Measurements from ENCODE around the gene SBDS. TPM values are rescaled to one million over a fixed set of nuclear protein-coding genes. Genes with fewer than 3 reads are reported as not detected.
"Not testable (repeated sequence)": the region's sequence is repeated elsewhere in the genome, so short reads cannot be mapped to it uniquely, and the experiment has no call there.

Gene SBDS
- total RNA-seq = 100 to 1,000 TPM; 138 to 199 (median 179) TPM

DNA sequence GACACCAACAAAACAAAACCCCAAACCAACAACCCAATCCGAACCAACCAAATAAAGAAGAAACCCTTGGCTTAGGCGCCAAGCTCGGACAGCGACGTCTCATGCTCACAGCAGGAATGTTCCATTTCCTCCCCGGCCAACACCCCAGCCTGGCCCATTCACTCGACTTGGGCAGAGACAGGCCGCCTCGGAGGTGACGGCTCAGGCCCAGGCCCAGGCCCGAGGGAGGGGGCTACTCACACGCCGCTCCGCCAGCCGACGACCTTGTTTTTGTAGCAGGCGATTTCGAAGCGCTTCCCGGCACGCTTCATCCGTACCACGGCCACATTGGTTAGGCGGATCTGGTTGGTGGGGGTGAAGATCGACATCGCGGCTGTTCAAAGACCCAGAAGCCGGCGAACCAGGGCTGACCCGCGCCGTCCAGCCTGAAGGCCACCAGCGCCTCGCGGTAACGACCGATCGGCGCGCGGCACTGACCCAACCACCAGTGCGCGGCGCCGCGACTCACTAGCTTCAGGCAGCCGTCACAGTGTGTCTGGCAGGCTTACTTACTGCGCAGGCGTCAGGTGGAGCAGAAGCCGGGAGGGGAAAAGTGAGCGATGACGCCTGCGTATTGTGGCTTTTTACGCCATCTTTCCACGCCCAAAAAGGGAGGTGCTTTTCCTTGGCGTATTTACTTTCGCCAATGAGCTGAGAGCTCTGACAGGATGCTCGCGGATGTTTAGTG is at the start of gene SBDS:
Gene SBDS (minus strand): TSS at position 537 of the 727 bp plus-strand sequence. CDS start 169 bp downstream, at position 368.
- H3K9me3 ChIP-seq, H3K27me3 ChIP-seq: not testable (repeated sequence)
- peaks cover 4 to 36% (median 14%) of the 10 kb centered on the region in 4 donors for H3K4me1 ChIP-seq
- WGBS, 2 donors = 0% methylated on average over 37 to 49 of the region's 59 CpGs
- H3K36me3 ChIP-seq = peaks cover 2 to 48% (median 12%) of the 10 kb centered on the region in 3 donors
- TF ChIP-seq CTCF (IDR thresholded peaks at IDR 0.05) (peak in 4 of 5 experiments; percentile 4 to 26 (median 13)), POLR2A (IDR thresholded peaks at IDR 0.05) (peak; percentile 97), EP300 (IDR thresholded peaks at IDR 0.05) (peak; percentile 34 to 97)
- DNase-seq (ENCODE audit: low spot score in 2 of 2) = peak; percentile 86 to 94
- H3K4me3 ChIP-seq = peak within 1 kb of the TSS; percentile 62 to 92 (median 80)
- H3K27ac ChIP-seq = peak within 1 kb of the TSS; percentile 92 to 99 (median 98)

DNA sequence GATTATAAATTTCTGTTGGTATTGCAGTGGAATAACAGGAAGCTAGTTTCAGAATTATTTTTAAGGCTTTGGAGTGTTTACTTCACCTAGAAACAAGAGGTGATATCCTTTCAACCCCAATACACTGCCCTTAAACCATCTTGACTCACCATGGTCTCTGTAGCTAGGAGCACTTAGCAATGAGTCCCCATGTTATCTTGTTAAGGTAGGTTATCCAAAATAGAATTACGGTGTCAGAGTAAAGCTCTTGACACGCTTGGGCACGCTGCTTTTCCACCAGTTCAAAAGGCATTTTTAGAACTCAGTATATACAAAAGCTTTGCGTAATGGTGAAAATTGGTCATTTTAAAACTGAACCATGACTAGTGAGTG is 48.2 kb upstream of the SBDS start:
- WGBS, 2 donors = 93 to 95% methylated on average over 4 of the region's 4 CpGs
- peak overlapping the region in 3 of 4 donors; percentile 20 to 80 (median 54) for H3K27ac ChIP-seq
- DNase-seq (ENCODE audit: low spot score in 2 of 2) = not testable (repeated sequence)

GRCh38 chr7:67042781-67043558 is 47.6 kb upstream of the SBDS start:
- H3K27ac ChIP-seq = peak overlapping the region; percentile 30 to 80 (median 47)
- 74 to 81% methylated on average over 5 of the region's 5 CpGs for WGBS, 2 donors
- peak; percentile 12 to 20 for DNase-seq (ENCODE audit: low spot score in 2 of 2)

More for the DNA sequence above, 48.2 kb upstream of the SBDS start:
- not testable (repeated sequence) for H3K36me3 ChIP-seq, H3K4me3 ChIP-seq, H3K9me3 ChIP-seq, H3K27me3 ChIP-seq
- peaks cover 0 to 16% (median 3%) of the 10 kb centered on the region in 4 donors for H3K4me1 ChIP-seq

GRCh38 chr7:67040832-67041231 is 45.4 kb upstream of the SBDS start:
- not testable (repeated sequence) for H3K27ac ChIP-seq, H3K27me3 ChIP-seq
- 51 to 53% methylated on average over 2 of the region's 2 CpGs for WGBS, 2 donors

More at GRCh38 chr7:67042781-67043558, 47.6 kb upstream of the SBDS start:
- not testable (repeated sequence) for H3K36me3 ChIP-seq, H3K4me3 ChIP-seq, H3K9me3 ChIP-seq, H3K27me3 ChIP-seq
- peaks cover 0 to 16% (median 3%) of the 10 kb centered on the region in 4 donors for H3K4me1 ChIP-seq

DNA sequence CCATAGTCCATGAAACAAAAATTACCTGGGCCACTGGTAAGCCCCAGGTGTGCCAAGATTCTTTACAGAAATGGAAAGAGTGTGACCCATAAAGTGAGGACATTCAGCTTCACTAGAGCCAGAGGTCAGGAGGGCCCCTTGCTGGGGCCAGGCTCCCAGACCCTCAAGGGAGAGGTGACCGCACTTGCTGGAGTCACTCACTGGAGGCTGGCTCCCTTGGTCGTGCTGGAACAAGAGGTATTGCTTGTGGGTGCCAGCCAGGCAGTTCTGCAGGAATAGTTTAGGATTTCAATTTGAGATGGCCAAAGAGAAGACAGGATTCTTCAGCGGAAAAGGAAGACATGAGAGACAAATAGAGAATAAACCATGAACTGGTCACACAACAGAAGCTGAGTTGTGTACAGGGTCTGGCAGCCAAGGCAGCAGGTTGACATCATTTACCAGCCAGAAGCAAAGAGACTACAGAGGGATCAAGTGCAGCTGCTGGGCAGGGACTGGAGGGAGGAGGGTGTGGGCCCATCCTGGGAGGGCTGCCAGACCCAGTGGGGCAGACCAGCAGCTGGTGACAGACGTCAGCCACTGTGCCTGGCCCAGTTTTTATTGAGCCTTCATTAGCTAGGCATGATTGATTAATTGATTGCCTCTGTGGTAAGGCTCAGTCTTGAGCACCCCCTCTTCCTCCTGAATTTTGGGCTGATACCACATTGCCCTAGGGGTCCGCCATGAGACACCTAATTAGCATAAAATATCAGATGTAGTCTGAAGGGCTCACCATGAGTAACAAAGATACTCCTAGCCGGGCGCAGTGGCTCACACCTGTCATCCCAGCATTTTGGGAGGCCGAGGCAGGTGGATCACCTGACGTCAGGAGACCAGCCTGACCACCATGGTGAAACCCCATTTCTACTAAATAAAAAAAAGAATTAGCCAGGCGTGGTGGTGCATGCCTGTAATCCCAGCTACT is 41.3 kb upstream of the SBDS start:
- not testable (repeated sequence) for H3K9me3 ChIP-seq; H3K4me1 ChIP-seq; DNase-seq (ENCODE audit: low spot score in 2 of 2); H3K27me3 ChIP-seq; H3K27ac ChIP-seq; H3K4me3 ChIP-seq
- peaks cover 0 to 33% (median 0%) of the 10 kb centered on the region in 3 donors for H3K36me3 ChIP-seq
- 84 to 88% methylated on average over 10 of the region's 10 CpGs for WGBS, 2 donors

More at GRCh38 chr7:67040832-67041231, 45.4 kb upstream of the SBDS start:
- H3K9me3 ChIP-seq; H3K4me3 ChIP-seq; H3K36me3 ChIP-seq; DNase-seq (ENCODE audit: low spot score in 2 of 2): not testable (repeated sequence)
- peaks cover 0 to 16% (median 3%) of the 10 kb centered on the region in 4 donors for H3K4me1 ChIP-seq
- peak in 3 of 5 experiments; percentile 24 to 46 (median 30) for TF ChIP-seq CTCF (IDR thresholded peaks at IDR 0.05)

- Histone ChIP-seq H3K4me1 (no peaks in the 10 kb centered on the region), H3K27me3 (no peaks in the 10 kb centered on the region), H3K36me3 (peaks cover 0 to 48% (median 8%) of the 10 kb centered on the region in 3 donors), H3K4me3 (no peak overlapping the region), H3K27ac (no peak overlapping the region), H3K9me3 (no peaks in the 10 kb centered on the region)
- WGBS, 2 donors = 94 to 95% methylated on average over 5 of the region's 5 CpGs
- no peak for TF ChIP-seq POLR2A (IDR thresholded peaks at IDR 0.05)
- no peak for TF ChIP-seq CTCF (IDR thresholded peaks at IDR 0.05)
- TF ChIP-seq EP300 (IDR thresholded peaks at IDR 0.05) = no peak
- no peak for DNase-seq (ENCODE audit: low spot score in 2 of 2)
These were observed 37.9 kb upstream of the SBDS start for GRCh38 chr7:67033251-67033650.

- H3K27me3 ChIP-seq; DNase-seq (ENCODE audit: low spot score in 2 of 2); H3K27ac ChIP-seq; H3K9me3 ChIP-seq; H3K4me3 ChIP-seq; H3K4me1 ChIP-seq: not testable (repeated sequence)
- H3K36me3 ChIP-seq = peaks cover 0 to 64% (median 8%) of the 10 kb centered on the region in 3 donors
- 80 to 93% methylated on average over 2 of the region's 2 CpGs for WGBS, 2 donors
These were observed 36.3 kb upstream of the SBDS start for GRCh38 chr7:67031685-67032084.

DNA sequence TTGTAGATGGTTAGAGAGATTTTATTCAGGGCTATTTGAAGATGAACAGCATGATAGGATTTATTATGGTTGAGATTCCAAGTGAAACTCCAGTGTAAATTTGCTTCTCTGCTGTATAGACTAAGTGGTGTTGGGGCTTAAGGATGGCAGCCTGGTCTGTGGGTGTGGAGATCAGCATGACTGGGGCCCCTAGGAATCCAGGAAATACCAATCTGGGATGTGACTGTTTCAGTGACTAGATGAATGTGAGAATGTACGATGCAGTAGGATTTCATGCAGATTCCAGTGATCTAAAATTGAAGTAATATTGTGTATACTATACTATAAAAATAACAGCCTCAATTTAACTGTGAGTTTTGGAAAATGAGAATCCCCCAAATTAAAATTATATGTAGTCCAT is 30.1 kb upstream of the SBDS start:
- 47 to 71% methylated on average over 1 of the region's 1 CpG for WGBS, 2 donors
- H3K27me3 ChIP-seq; H3K4me1 ChIP-seq; DNase-seq (ENCODE audit: low spot score in 2 of 2); H3K4me3 ChIP-seq; H3K9me3 ChIP-seq; H3K27ac ChIP-seq: not testable (repeated sequence)
- peaks cover 0 to 92% (median 19%) of the 10 kb centered on the region in 3 donors for H3K36me3 ChIP-seq
